Duodenal mucosa (tissue), 2 donors: Measurements from ENCODE around the gene FDXR.

ENCODE experiments used
- H3K27ac ChIP-seq: one replicate; pipeline ENCODE4 v1.7.0; 2013; ENCODE audit warnings: low read depth, low read length
- H3K27me3 ChIP-seq, 2 donors: one replicate each; pipeline ENCODE4 v1.7.0; 2013; ENCODE audit warnings: low read length in 2 of 2, control low read depth in 1 of 2; ENCODE audit not compliant: insufficient read depth in 2 of 2, control insufficient read depth in 1 of 2
- H3K36me3 ChIP-seq, 2 donors: one replicate each; pipeline ENCODE4 v1.7.0; 2013; ENCODE audit warnings: low read length in 2 of 2, control low read depth in 1 of 2; ENCODE audit not compliant: insufficient read depth in 2 of 2, control insufficient read depth in 1 of 2
- H3K4me1 ChIP-seq, 2 donors: one replicate each; pipeline ENCODE4 v1.7.0; 2013; ENCODE audit warnings: low read length in 2 of 2, control low read depth in 1 of 2; ENCODE audit not compliant: insufficient read depth in 2 of 2, control insufficient read depth in 1 of 2
- H3K4me3 ChIP-seq, 2 donors: one replicate each; pipeline ENCODE4 v1.7.0; 2013; ENCODE audit warnings: low read length in 2 of 2, low read depth in 1 of 2
- H3K9ac ChIP-seq, 2 donors: one replicate each; pipeline ENCODE4 v1.7.0; 2013; ENCODE audit warnings: low read length in 2 of 2, low read depth in 1 of 2
- H3K9me3 ChIP-seq, 2 donors: one replicate each; pipeline ENCODE4 v1.7.0; 2013; ENCODE audit warnings: low read length in 2 of 2, control low read depth in 1 of 2; ENCODE audit not compliant: control insufficient read depth in 1 of 2

FDXR gene

GRCh38 chr17:74881073-74881472 is 8.3 kb upstream of the FDXR start:
- no peaks in the 10 kb centered on the region for H3K36me3 ChIP-seq
- H3K9ac ChIP-seq = no peak overlapping the region
- H3K9me3 ChIP-seq = no peaks in the 10 kb centered on the region
- H3K27me3 ChIP-seq = peaks cover 0 to 4% of the 10 kb centered on the region in 2 donors
- peaks cover 6 to 10% of the 10 kb centered on the region in 2 donors for H3K4me1 ChIP-seq
- no peak overlapping the region for H3K4me3 ChIP-seq
- H3K27ac ChIP-seq = no peak overlapping the region

GRCh38 chr17:74879308-74879707 is 6.5 kb upstream of the FDXR start:
- H3K9me3 ChIP-seq = no peaks in the 10 kb centered on the region
- H3K27me3 ChIP-seq = peaks cover 0 to 4% of the 10 kb centered on the region in 2 donors
- no peak overlapping the region for H3K4me3 ChIP-seq
- no peaks in the 10 kb centered on the region for H3K36me3 ChIP-seq
- no peak overlapping the region for H3K27ac ChIP-seq
- H3K9ac ChIP-seq = no peak overlapping the region
- H3K4me1 ChIP-seq = peaks cover 6 to 10% of the 10 kb centered on the region in 2 donors

GRCh38 chr17:74878658-74879057 is 5.9 kb upstream of the FDXR start:
- no peak overlapping the region for H3K9ac ChIP-seq
- no peak overlapping the region for H3K27ac ChIP-seq
- no peak overlapping the region for H3K4me3 ChIP-seq
- no peaks in the 10 kb centered on the region for H3K36me3 ChIP-seq
- H3K9me3 ChIP-seq = no peaks in the 10 kb centered on the region
- peaks cover 0 to 4% of the 10 kb centered on the region in 2 donors for H3K27me3 ChIP-seq
- H3K4me1 ChIP-seq = peaks cover 12 to 16% of the 10 kb centered on the region in 2 donors

- peaks cover 0 to 4% of the 10 kb centered on the region in 2 donors for H3K27me3 ChIP-seq
- no peaks in the 10 kb centered on the region for H3K36me3 ChIP-seq
- H3K27ac ChIP-seq = no peak overlapping the region
- H3K9me3 ChIP-seq = no peaks in the 10 kb centered on the region
- no peak overlapping the region for H3K9ac ChIP-seq
- H3K4me3 ChIP-seq = no peak overlapping the region
- H3K4me1 ChIP-seq = peaks cover 12 to 16% of the 10 kb centered on the region in 2 donors
These were observed 5.1 kb upstream of the FDXR start for GRCh38 chr17:74877592-74878548.

GRCh38 chr17:74875977-74876593 is 3.3 kb upstream of the FDXR start:
- no peak overlapping the region for H3K27ac ChIP-seq
- no peak overlapping the region for H3K4me3 ChIP-seq
- no peaks in the 10 kb centered on the region for H3K9me3 ChIP-seq
- no peaks in the 10 kb centered on the region for H3K36me3 ChIP-seq
- peaks cover 0 to 4% of the 10 kb centered on the region in 2 donors for H3K27me3 ChIP-seq
- no peak overlapping the region for H3K9ac ChIP-seq
- H3K4me1 ChIP-seq = peaks cover 22 to 27% of the 10 kb centered on the region in 2 donors

GRCh38 chr17:74875155-74875976 is 2.6 kb upstream of the FDXR start:
- no peaks in the 10 kb centered on the region for H3K36me3 ChIP-seq
- H3K27me3 ChIP-seq = peaks cover 0 to 4% of the 10 kb centered on the region in 2 donors
- no peaks in the 10 kb centered on the region for H3K9me3 ChIP-seq
- no peak overlapping the region for H3K9ac ChIP-seq
- no peak overlapping the region for H3K27ac ChIP-seq
- H3K4me1 ChIP-seq = peaks cover 22 to 27% of the 10 kb centered on the region in 2 donors
- no peak overlapping the region for H3K4me3 ChIP-seq

- no peaks in the 10 kb centered on the region for H3K9me3 ChIP-seq
- no peak overlapping the region for H3K4me3 ChIP-seq
- H3K4me1 ChIP-seq = peaks cover 22 to 27% of the 10 kb centered on the region in 2 donors
- peaks cover 0 to 2% of the 10 kb centered on the region in 2 donors for H3K27me3 ChIP-seq
- H3K9ac ChIP-seq = no peak overlapping the region
- H3K27ac ChIP-seq = no peak overlapping the region
- H3K36me3 ChIP-seq = no peaks in the 10 kb centered on the region
These were observed 1.8 kb upstream of the FDXR start for GRCh38 chr17:74874615-74875037.

GRCh38 chr17:74873874-74874614 is 1.2 kb upstream of the FDXR start:
- Histone ChIP-seq H3K27me3 (no peaks in the 10 kb centered on the region), H3K9me3 (no peaks in the 10 kb centered on the region), H3K27ac (peak overlapping the region; percentile 85), H3K4me1 (peaks cover 22 to 27% of the 10 kb centered on the region in 2 donors), H3K4me3 (peak overlapping the region; percentile 86 to 90), H3K9ac (peak overlapping the region; percentile 86 to 88), H3K36me3 (no peaks in the 10 kb centered on the region)

- Histone ChIP-seq H3K9me3 (no peaks in the 10 kb centered on the region), H3K36me3 (no peaks in the 10 kb centered on the region), H3K27me3 (no peaks in the 10 kb centered on the region), H3K4me3 (peak overlapping the region; percentile 86 to 90), H3K9ac (peak overlapping the region; percentile 86 to 88), H3K4me1 (peaks cover 17 to 24% of the 10 kb centered on the region in 2 donors), H3K27ac (peak overlapping the region; percentile 85)
These were observed 461 bp upstream of the FDXR start for GRCh38 chr17:74873037-74873873.
